ENCODE data around the gene DDX5.
"Not testable (repeated sequence)": the region's sequence is repeated elsewhere in the genome, so short reads cannot be mapped to it uniquely, and the experiment has no call there.

Gene DDX5

DNA sequence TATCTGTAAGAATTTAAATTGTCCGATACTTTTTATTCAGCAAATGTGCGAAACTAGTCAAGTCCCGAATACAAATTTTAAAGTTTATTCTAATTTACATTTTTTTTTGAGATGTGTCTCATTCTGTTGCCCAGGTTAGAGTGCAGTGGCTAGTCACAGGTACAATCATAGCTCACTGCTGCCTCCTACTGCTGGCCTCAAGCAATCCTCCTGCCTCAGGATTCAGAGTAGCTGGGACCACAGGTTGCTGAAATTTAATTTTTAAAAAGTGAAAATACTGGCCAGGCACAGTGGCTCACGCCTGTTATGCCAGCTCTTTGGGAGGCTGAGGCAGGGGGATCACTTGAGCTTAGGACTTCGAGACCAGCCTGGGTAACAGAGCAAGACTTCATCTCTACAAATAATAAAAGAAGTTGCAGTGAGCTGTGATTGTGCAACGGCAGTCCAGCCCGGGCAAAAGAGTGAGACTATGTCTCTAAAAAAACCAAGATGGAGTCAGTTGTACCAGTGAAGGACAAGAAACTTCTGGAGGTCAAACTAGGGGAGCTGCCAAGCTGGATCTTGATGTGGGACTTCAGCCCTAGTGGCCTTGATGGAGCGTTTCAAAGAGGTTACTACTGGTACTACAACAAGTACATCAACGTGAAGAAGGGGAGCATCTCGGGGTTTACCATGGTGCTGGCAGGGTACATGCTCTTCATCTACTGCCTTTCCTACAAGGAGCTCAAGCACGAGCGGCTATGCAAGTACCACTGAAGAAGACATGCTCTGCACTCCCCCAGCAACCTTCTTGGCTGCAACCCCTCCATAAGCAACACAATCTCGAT, 14.8 kb downstream of the DDX5 start:
- DNase-seq, result peak; percentile 52

DNA sequence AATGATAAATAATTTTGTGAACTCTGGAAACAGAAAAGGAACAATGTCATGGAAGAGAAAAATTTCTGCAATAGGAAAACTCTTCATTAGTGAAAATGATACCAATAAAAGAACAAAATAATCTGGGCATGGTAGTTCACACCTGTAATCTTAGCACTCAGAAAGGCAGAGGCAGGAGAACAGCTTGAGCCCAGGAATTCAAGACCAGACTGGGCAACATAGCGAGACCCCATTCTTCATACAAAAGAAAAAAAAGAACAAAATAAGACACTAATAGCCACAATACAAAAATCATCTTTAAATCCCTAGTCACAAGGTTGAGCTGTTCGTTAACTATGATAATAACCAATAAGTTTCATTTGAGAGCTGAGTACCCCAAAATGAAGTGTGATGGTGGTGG, 17.8 kb downstream of the DDX5 start:
- DNase-seq, result no peak

DNA sequence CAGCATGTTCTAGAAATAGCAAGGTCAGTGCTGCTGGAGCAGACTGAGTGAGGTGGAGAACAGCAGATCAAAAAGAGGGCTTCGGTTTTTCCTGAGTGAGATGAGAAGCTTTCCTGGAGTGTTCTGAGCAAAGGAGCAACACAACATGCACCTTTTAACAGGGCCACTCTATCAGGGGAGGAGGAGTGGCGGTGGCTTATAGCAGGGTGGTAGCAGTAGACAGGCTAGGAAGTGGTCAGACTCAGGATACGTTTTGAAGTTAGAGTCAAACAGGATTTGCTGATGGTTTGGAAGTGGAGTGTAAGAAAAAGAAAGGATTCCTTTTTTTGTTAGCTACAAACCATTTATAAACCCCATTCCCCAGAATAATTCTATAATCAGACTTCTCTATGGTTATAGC, 21.7 kb downstream of the DDX5 start:
- no peak for DNase-seq

DNA sequence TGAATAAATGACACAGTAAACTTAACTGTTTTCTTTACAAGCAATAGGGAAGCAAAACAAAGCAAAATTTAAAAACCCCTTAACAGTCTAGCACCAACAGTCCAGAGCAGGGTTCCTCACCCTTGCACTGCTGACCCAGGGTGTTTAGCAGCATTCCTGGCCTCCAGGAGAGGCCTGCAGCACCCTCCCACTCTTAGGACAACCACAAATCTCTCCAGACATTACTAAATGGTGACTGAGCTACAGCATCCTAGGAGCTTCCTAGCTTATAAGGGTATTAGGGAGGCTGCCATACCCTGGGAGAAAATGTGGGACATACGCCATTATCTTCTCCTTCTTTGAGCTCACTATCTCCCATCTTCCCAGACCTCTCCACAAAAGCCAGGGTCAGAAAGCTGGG, 25.1 kb downstream of the DDX5 start:
- DNase-seq, result no peak

DNA sequence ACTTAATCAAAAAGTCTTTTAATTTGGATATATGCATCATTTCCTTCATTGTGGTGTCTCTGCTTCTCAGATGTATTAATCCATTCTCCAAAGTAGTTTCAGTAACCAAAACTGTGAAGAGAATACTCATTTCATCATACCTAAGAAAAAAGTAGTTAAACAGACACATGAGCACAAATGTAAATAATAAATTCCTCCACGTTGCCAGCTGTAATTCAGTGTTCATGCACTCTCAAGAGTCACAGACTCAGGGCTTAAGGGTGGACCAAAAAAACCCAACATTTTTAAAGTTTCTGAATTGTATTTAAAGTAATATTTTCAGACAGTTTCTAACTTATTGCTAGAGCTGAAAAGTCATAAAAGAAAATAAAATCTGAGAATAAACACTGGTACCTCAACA, 28.2 kb downstream of the DDX5 start:
- DNase-seq, result no peak

DNA sequence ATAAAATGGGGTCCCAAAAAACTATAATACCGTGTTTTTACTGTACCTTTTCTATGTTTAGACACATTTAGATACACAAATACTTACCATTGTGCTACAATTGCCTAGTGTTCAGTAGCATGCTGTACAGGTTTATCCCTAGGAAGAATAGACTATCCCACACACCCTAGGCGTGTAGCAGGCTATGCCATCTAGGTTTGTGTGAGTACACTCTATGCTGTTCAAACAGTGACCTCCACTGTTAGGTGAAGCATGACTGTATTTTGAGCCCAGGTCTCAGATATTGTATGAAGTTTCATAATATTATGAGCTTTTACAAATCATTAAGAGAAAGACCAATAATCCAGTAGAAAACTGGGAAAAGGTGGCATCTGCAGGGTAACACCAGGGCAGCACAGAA, 33.5 kb downstream of the DDX5 start:
- DNase-seq, result no peak

DNA sequence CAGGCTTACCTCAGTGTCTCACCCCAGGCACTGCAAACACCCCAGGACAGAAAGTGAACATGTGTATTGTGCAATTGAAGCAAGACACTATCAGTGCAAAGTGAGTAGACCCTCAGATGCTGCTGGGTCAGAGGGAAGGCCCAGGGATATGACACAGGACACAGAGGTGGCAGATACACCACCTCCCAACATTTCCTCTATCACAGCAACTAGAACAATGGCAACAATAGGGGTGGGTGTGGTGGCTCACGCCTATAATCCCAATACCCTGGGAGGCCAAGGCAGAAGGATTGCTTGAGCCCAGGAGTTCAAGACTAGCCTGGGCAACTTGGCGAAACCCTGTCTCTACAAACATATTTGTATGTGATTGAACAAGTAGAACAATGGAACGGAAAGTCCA, 34.6 kb downstream of the DDX5 start:
- DNase-seq, result no peak

DNA sequence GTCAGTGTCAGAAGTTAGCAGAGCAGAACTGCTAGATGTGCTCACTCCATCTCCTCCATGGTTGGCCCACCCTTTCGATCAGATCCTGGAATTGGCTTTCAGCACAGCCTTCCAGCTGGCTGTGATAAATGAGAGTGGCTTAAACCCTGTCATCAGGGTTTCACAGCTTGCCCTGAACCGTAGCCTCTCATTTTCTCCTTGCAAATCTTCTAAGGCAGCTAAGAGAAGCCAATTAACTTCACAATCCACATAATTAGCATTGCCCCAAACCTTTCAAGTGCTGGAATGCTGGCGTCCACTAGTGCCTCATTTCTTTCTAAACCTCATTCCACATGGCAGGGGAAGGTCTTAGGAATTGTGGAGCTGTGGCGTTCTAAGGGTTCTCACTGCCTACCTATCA, 35.5 kb downstream of the DDX5 start:
- no peak for DNase-seq

DNA sequence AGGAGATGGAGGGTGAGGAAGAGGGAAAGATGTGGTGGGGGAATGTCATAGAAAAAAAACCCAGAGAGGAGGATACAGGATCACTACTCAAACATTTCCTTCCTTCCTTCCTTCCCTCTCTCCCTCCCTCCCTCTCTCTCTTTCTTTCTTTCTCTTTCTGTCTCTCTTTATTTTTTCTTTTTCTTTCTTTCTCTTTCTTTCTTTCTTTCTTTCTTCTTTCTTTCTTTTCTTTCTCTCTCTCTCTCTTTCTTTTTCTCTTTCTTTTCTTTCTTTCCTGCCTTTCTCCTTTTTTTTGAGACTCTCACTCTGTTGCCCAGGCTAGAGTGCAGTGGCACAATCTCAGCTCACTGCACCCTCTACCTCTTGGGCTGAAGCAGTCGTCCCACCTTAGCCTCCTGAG, 39.3 kb downstream of the DDX5 start:
- DNase-seq, result not testable (repeated sequence)

DNA sequence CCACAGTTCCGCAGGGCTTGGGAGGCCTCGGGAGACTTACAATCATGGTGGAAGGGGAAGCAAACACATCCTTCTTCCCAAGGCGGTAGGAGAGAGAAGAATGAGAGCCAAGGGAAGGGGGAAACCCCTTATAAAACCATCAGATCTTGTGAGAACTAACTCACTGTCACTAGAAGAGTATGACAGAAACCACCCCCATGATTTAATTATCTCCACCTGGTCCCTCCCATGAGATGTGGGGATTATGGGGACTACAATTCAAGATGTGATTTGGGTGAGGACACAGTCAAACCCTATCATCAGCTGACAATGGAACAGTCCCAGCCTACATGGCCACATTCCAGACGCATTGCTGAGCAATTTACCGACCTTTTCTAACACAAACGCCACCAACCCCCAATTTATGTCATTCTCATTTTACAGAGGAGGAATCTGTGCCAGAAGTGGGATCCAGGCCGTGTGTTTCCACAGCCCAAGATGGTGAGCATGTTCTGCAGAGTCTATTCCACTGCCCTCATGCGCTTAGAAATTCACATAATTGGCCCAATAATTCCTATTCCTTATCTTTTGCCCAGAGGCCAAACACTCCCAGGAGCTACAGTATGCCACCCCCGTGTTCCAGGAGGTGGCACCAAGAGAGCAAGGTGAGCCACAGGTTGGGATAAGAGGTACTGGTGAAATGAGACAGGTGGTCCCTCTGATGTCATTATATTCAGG, 39.9 kb downstream of the DDX5 start:
- DNase-seq, result no peak

DNA sequence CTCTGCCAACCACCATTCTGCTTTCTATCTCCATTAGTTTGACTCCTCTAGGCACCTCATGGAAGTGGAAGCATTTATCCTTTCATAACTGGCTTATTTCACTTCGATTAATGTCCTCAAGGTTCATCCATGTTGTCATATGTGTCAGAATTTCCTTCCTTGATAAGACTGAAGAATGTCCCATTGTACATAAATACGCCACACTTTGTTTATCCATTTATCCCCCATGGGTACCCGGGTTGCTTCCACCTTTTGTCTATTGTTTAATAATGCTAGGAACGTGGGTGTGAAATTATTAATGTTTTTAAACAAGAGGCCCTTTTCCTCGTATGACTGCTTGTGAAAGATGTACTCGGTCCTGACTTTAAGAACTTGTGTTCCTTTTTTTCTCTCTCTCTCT, 44.3 kb downstream of the DDX5 start:
- DNase-seq, result no peak

DNA sequence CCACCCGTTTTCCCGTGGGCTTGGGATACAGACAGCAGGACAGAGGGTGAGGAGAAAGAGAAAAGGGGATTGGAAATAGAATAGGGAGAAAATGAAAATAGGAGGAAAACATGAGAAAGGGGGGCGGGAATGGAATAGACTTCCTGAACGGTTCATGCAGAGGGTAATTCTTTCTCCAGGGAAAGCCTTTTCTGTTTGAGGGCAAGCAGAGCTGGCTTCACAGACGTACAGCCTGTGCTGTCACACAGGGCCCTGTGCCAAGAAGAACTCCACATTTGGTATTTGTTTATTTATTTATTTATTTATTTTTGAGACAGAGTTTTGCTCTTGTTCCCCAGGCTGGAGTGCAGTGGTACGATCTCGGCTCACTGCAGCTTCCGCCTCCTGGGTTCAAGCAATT, 45.1 kb downstream of the DDX5 start:
- no peak for DNase-seq

DNA sequence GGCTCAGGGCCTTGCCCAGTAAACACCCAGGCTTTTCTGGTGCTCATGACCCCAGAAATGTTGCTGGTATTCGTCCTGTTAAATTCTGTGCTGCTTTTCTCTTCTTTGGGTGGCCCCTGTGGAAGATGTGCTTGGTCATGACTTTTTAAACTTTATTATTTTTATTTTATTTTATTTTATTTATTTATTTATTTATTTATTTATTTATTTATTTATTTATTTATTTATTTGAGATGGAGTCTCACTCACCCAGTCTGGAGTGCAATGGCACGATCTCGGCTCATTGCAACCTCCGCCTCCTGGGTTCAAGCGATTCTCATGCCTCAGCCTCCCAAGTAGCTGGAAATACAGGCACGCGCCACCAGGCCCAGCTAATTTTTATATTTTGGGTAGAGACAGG, 46.3 kb downstream of the DDX5 start:
- DNase-seq, result not testable (repeated sequence)

DNA sequence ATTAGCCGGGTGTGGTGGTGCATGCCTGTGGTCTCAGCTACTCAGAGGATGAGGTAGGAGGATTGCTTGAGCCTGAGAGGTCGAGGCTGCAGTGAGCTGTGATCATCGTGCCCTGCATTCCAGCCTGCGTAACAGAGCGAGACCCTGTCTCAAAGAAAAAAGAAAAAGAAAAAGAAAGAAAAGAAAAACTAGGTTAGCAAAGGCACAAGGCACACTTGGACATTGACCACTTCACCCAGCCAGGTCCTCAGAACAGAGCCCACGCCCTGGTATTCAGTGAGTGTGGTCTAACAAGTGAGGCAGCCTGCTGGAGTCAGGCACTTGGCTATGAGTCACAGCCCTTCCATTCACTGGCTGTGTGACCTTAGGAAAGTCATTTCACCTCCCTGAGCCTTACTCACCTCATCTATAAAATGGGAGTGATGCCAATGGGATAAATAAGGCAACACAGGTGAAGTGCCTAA, 46.8 kb downstream of the DDX5 start:
- DNase-seq, result no peak

DNA sequence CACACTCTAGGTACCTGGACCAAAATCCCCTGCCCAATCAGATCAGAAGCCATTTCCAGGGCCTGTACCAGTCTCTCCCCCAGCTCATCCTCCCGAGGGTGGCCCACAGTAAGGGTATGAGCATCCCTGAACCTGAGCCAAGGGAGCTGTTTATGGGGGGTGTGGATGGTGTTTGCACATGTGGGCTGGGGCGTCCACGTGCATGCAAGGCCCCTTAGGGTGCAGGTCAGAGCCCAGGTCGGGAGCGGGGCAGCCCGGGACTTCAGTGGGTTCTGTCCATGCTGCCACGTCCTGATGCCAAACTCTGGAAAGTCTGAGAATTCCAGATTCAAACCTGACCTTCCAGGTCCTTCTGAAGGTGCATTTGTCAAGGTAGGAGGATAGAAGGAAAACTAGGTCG, 47.3 kb downstream of the DDX5 start:
- DNase-seq, result no peak

DNA sequence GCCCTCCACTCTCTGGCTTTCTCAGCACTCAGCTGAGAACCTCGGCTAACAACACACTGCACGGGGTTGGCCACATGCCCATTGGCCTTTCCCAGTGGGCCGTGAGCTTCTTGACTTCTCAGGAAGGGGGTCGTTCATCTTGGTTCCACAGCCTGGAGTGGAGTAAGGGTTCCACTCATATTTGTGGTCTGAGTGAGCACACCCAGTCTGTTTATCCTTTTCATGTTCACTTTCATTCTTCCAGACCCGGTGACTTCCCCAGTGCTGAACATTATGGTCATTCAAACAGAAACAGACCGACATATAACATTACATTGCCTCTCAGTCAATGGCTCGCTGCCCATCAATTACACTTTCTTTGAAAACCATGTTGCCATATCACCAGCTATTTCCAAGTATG, 48.9 kb downstream of the DDX5 start:
- DNase-seq, result no peak

DNA sequence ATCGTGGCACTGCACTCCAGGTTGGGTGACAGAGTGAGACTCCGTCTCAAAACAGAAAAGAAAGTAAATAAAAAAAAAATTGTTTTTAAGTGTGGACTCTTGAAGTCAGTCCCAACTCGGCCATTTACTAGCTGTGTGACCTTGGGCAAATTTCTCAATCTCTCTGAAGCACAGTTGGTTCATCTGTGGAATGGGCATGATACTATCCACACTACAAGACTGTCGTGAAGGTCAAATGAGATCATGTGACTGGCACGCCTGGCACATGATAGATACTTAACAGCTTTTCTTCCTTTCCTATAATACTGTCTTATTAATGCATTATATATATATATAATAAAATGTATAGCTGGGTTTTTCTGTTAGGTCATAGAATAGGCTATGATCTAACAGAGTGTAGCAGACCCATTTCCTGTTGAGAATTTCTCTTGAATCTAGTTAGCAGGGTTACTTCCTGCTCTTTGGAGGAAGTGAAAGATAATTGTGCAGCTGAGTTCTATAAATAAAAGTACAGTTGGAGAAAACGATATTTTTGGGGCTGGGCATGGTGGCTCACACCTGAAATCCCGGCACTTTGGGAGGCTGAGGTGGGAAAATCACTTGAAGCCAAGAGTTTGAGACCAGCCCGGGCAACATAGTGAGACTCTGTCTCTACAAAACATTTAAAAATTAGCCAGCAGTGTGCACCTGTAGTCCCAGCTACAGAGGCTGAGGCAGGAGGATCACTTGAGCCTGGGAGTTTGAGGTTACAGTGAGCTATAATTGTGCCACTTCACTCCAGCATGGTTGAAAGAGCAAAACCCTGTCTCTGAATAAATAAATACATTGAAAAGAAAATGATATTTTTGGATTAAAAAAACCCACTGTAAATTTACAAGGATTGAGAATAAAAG, 49.9 kb downstream of the DDX5 start:
- no peak for DNase-seq

DNA sequence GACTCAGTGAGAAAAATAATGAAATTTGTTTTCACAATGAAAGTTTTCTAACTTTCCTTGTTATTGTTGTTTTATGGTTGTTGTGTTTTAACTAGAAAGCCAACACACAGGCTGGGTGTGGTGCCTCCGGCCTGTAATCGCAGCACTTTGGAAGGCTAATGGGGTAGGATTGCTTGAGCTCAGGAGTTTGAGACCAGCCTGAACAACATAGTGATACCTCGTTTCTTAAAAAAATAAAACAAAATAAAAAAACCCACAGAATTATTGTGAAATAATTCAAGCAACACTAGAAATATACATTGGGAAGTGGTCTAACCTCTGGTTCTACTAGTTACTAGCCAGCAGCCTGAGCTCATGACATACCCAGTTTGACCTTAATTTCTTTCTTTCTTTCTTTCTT, 56.5 kb downstream of the DDX5 start:
- no peak for DNase-seq

DNA sequence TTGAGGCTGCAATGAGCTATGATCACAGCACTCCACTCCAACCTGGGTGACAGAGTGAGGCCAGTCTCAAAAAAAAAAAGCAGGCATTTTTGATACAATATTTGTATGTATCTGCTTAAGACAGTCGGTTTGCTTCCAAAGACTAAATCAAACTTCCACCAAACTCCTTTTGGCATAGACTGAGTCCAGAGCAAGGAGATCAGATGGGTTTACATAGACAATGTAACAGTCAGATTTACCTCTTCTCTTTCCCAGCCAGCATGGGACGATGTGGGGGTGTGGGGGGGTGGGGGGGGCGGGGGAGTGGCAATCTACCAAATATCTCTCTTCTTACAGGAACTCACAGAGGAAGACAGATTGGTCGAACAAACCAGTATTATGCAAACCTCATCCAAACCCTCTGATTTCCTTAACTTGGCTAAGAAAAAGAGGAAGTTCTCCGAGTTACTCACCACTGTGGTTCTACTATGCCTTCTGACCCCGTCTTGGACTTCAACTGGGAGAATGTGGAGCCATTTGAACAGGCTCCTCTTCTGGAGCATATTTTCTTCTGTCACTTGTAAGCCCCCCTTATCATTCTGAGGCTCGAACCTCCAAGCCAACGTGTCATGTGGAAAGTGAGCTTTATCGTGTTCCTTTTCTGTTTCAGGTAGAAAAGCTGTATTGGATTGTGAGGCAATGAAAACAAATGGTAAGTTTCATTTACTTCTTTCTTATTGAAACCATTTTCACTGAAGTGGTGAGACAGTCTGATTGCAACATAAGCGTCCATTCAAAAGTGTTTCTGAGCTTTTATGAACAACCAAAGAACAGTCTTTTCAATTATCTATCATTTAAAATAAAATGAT, 57.2 kb downstream of the DDX5 start, which contains the start of gene MILR1:
MILR1 (plus strand) TSS at position 451 of the 848 bp plus-strand sequence; CDS start at position 505, 54 bp downstream.
- no peak for DNase-seq
